ENCODE measurements around the gene NUP210. TPM values are rescaled to one million over a fixed set of nuclear protein-coding genes. Genes with fewer than 3 reads are reported as not detected.

NUP210 gene
- total and polyA plus RNA-seq, 2 donors, result 1.8 to 3.3 TPM

DNA sequence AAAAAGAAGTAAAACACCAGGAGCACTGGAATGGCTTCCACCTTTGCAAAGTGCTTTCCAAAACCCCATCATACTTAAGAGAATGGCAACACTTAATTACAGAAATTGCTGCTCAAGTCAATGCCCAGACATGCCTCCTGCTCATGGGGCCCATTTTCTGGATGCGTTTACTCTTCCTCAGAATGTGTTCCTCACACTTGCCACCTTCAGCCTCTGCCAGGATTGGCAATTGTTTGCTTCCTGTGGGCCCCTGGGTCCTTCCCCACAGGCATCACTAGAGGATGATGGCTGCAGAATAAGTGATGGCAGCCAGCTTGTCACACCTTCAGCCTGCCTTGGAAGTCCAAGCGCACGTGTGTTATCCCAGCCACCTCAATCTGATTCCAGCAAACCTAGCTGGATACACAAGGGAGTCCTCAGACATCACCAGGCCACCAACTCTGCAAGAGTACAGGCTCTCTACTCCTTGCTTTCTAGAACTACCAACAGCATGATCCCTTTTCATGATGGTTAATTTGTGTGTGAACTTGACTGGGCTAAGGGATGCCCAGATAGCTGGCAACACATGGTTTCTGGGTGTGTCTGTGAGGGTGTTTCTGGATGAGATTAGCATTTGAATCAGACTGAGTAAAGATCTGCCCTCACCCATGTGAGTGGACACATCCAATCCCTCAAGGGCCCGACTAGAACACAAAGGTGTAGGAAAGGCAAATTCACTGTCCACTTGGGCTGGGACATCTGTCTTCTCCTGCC lies 4.9 kb upstream of the NUP210 start:
- Histone ChIP-seq H3K27ac (ENCODE audit: low read depth) (no peak overlapping the region), H3K4me3 (ENCODE audit: low read depth, low read length) (no peak overlapping the region), H3K36me3 (ENCODE audit: insufficient read depth) (no peaks in the 10 kb centered on the region), H3K4me1 (ENCODE audit: insufficient read depth) (no peaks in the 10 kb centered on the region)
- DNase-seq (ENCODE audit: extremely low spot score), result no peak
- WGBS, result 94% methylated on average over 4 of the region's 4 CpGs

DNA sequence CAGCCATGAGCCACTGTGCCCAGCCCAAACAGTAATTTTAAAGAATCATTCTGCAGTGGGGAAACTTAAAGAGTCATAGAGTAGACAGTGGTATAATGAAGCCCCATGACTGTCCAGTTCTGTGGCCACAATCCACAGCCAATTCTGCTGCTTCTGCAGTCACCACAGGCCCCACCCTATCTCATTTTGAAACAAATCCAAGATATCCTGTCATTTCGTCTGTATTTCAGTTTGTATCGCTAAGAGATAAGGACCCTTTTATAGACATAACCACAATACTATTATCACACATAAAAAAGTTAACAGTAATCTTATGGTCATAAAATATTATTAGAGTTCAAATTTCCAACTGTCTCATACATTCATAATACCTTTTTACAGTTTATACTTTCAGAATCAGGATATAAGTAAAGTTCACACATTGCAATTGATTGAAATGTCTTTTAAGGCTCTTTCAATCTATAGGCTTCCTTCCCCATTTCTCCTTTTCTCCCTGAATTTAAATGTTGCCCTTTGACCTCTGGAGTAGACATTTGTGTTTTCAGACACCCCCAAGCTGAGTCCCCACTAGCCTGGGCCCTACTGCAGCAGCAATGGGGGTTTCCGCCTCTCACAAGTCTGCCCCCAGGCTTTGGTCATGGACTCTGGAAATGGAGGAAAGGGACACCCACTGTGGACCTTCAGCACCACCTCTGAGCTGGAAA lies 4.2 kb upstream of the NUP210 start:
- H3K27ac ChIP-seq (ENCODE audit: low read depth), result no peak overlapping the region
- H3K4me3 ChIP-seq (ENCODE audit: low read depth, low read length), result no peak overlapping the region
- WGBS, result 51% methylated on average over 3 of the region's 3 CpGs
- no peaks in the 10 kb centered on the region for H3K36me3 ChIP-seq (ENCODE audit: insufficient read depth)
- H3K4me1 ChIP-seq (ENCODE audit: insufficient read depth), result no peaks in the 10 kb centered on the region
- no peak for DNase-seq (ENCODE audit: extremely low spot score)

DNA sequence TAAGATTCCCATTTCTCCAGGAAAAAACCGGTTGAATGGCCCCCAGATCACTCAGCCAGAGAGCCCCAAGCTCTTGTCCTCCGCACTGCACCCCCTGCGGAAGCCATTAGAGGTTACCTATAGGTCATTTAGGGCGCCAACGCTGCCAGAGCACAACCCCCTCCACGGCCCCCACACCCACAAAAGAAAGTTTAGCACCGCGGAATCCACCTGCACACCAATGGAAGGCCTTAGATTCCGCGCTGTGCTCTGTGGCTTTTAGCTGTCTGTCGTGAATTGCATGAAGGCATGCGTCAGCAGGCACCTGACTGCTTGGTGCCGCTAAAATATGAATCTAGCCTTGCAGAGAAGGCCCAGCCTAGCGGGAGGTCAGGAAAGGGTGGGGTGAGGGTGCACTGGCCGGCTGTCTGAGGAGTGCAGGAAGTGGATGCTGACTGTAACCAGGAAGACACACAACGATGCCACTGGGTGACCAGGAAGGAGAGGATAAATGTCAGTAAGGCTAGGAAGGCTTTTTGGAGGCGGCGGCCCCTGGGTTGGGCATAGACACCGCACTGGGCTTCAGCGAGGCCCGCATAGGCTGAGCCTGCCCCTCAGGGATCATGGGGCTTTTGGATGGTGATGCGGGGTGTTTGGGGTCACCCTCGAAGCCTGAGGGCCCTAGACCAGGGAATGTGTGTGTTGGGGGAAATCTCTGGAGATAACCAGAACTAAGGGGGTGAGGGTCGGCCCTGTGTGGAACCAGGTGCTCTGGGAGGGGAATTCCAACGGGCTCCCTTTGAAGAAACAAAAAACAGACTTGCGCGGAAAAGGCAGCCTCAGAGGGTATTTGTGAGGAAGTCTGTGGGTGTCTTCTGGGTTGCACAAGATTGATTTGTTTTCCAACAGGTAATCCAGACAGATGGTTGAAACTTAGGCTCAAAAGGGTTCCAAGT lies 976 bp upstream of the NUP210 start:
- no peak for DNase-seq (ENCODE audit: extremely low spot score)

DNA sequence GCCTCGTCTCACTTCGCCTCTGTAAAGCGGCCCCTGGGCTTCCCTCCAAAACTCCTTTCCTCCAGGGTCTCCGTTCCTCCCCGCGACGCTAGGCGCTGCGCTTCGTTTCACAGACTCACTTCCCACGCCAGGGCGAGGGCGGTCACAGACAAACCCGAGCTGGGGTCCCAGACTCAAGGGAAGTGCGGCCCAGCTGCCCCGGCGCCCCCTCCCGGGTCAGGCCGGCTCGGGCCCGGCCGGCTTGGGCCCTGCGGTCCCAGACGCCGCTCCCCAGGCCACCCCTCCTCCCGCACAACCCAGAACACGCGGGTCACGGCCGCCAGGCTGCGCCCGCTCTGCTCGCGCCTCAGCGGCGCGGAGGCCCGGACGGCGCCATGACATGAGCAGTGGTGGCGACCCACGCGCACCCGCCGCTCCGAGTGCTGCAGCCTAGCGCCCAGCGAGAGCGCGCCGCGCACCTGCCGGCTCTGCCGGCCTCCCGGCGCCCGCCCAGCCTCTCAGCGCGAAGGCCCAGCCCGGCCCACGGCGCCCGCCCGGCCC lies 547 bp downstream of the NUP210 start:
- H3K36me3 ChIP-seq (ENCODE audit: insufficient read depth), result no peaks in the 10 kb centered on the region
- under 1% methylated on average over 64 of the region's 64 CpGs for WGBS
- peak overlapping the region; percentile 40 for H3K27ac ChIP-seq (ENCODE audit: low read depth)
- no peaks in the 10 kb centered on the region for H3K4me1 ChIP-seq (ENCODE audit: insufficient read depth)
- H3K4me3 ChIP-seq (ENCODE audit: low read depth, low read length), result peak overlapping the region; percentile 69
- no peak for DNase-seq (ENCODE audit: extremely low spot score)

More for the DNA sequence above, 976 bp upstream of the NUP210 start:
- no peaks in the 10 kb centered on the region for H3K36me3 ChIP-seq (ENCODE audit: insufficient read depth)
- peak overlapping the region; percentile 69 for H3K4me3 ChIP-seq (ENCODE audit: low read depth, low read length)
- WGBS, result 54% methylated on average over 27 of the region's 27 CpGs
- H3K4me1 ChIP-seq (ENCODE audit: insufficient read depth), result no peaks in the 10 kb centered on the region
- H3K27ac ChIP-seq (ENCODE audit: low read depth), result no peak overlapping the region

GRCh38 chr3:13417166-13417947 lies 2.8 kb downstream of the NUP210 start:
- H3K4me1 ChIP-seq (ENCODE audit: insufficient read depth), result no peaks in the 10 kb centered on the region
- 75% methylated on average over 6 of the region's 6 CpGs for whole genome bisulfite sequencing
- no peak overlapping the region for H3K27ac ChIP-seq (ENCODE audit: low read depth)
- no peaks in the 10 kb centered on the region for H3K36me3 ChIP-seq (ENCODE audit: insufficient read depth)
- DNase-seq (ENCODE audit: extremely low spot score), result no peak
- no peak overlapping the region for H3K4me3 ChIP-seq (ENCODE audit: low read depth, low read length)

DNA sequence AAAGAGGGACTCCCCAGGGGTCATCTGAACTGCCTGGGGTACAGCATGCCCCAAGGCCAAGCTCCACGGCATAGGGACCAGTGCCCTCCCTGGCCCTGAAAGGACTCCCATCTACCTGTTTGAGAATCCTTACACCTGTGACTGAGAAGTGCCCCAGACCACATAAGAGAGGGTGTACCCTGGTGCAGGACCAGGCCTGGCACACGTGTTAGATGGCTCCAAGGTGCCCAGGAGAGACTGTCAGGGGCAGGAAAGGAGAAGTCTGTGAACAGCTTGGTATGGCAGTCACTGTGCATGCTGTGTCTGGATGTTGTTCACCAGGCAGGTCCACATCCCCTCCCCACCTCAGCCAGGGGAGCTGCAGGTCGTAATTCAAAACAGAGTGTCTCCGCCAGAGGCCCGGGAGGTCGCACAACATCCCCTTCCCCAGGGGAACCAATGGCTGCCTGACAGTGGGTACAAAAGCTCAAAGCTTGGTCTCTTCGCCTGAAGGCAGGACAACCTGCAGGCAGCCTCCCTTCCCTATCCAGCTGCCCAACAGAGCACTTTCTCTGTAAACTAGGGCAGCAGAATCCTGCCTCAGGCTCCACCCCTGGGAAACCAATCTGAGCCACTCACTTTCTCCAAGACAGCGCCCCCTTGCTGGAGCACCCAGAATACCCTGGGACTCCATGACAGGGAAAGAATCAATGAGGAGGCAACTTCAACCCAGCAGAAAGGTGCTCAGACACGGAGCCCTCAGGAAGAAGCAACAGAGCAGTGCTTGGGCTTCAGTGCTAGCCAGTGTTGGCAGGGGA lies 3.9 kb downstream of the NUP210 start:
- Histone ChIP-seq H3K36me3 (ENCODE audit: insufficient read depth) (no peaks in the 10 kb centered on the region), H3K27ac (ENCODE audit: low read depth) (no peak overlapping the region), H3K4me1 (ENCODE audit: insufficient read depth) (no peaks in the 10 kb centered on the region), H3K4me3 (ENCODE audit: low read depth, low read length) (no peak overlapping the region)
- DNase-seq (ENCODE audit: extremely low spot score), result no peak
- 65% methylated on average over 9 of the region's 9 CpGs for WGBS

DNA sequence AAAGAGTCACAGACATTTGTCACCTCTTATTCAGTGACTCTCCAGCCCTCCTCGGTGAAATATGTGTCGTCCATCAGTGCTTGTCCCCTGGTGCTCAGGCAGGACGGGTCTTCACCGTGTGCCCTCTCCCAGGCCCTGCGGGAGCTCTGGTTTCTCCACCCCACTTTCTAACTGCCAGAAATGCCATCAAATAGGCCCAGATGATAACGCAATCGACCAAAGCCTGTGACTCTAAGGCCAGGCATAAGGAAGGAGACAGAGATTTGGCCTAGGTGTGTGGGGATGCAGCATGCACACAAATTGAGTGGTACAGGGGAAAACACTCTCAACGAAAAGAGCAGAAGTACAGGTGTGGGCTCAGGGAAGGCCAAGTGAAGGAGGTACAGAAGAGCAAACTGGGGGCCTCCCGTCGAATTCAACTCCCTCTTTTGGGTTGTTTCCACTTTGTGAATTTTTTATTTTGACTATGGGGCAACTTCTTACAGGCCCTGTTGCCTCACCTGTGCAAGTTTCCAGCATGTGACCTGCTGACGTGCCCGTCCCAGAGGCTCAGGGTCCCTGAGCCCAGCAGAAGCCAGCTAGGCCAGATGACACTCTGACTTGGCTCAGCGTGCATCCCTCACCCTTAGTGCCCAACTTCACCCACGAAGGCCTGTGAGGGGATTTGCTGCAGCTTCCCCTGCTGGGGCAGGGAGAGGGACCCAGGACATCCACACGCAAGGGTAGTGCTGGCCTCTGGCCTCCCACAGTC lies 4.7 kb downstream of the NUP210 start:
- Histone ChIP-seq H3K4me1 (ENCODE audit: insufficient read depth) (no peaks in the 10 kb centered on the region), H3K27ac (ENCODE audit: low read depth) (no peak overlapping the region), H3K4me3 (ENCODE audit: low read depth, low read length) (no peak overlapping the region), H3K36me3 (ENCODE audit: insufficient read depth) (no peaks in the 10 kb centered on the region)
- WGBS, result 88% methylated on average over 15 of the region's 15 CpGs
- no peak for DNase-seq (ENCODE audit: extremely low spot score)

GRCh38 chr3:13414040-13414729 lies 5.9 kb downstream of the NUP210 start:
- no peak for DNase-seq (ENCODE audit: extremely low spot score)
- Histone ChIP-seq H3K27ac (ENCODE audit: low read depth) (no peak overlapping the region), H3K4me1 (ENCODE audit: insufficient read depth) (no peaks in the 10 kb centered on the region), H3K4me3 (ENCODE audit: low read depth, low read length) (no peak overlapping the region), H3K36me3 (ENCODE audit: insufficient read depth) (no peaks in the 10 kb centered on the region)
- WGBS, result 75% methylated on average over 14 of the region's 14 CpGs

- no peak for DNase-seq (ENCODE audit: extremely low spot score)
- Histone ChIP-seq H3K27ac (ENCODE audit: low read depth) (no peak overlapping the region), H3K4me1 (ENCODE audit: insufficient read depth) (no peaks in the 10 kb centered on the region)
These were observed 8.8 kb downstream of the NUP210 start for GRCh38 chr3:13411186-13411860.

GRCh38 chr3:13408890-13409289 lies 11.2 kb downstream of the NUP210 start:
- no peaks in the 10 kb centered on the region for H3K4me1 ChIP-seq (ENCODE audit: insufficient read depth)
- H3K27ac ChIP-seq (ENCODE audit: low read depth), result no peak overlapping the region
- no peak overlapping the region for H3K4me3 ChIP-seq (ENCODE audit: low read depth, low read length)
- no peak for DNase-seq (ENCODE audit: extremely low spot score)
- no peaks in the 10 kb centered on the region for H3K36me3 ChIP-seq (ENCODE audit: insufficient read depth)
- 88% methylated on average over 2 of the region's 2 CpGs for WGBS

More at GRCh38 chr3:13411186-13411860, 8.8 kb downstream of the NUP210 start:
- WGBS, result 82% methylated on average over 6 of the region's 6 CpGs
- H3K36me3 ChIP-seq (ENCODE audit: insufficient read depth), result no peaks in the 10 kb centered on the region
- no peak overlapping the region for H3K4me3 ChIP-seq (ENCODE audit: low read depth, low read length)

- Histone ChIP-seq H3K36me3 (ENCODE audit: insufficient read depth) (no peaks in the 10 kb centered on the region), H3K4me3 (ENCODE audit: low read depth, low read length) (no peak overlapping the region), H3K27ac (ENCODE audit: low read depth) (no peak overlapping the region), H3K4me1 (ENCODE audit: insufficient read depth) (no peaks in the 10 kb centered on the region)
- no peak for DNase-seq (ENCODE audit: extremely low spot score)
These were observed 12.2 kb downstream of the NUP210 start for GRCh38 chr3:13407926-13408325.
